WERI-Rb-1 (cell line): ENCODE results near the gene ATRN.

Source experiments
- DNase-seq: peaks from one replicate; pipeline ENCODE4 v3.0.0-alpha.2; 2020
- H3K27ac ChIP-seq: fragments of 250-450 bp; sonication (Bioruptor Pico); 2 replicates; pipeline ENCODE4 v1.5.1; 2020; ENCODE audit warnings: mild to moderate bottlenecking, moderate library complexity
- H3K27me3 ChIP-seq: fragments of 250-450 bp; sonication (Bioruptor Pico); 2 replicates; pipeline ENCODE4 v1.5.1; 2021; ENCODE audit warnings: mild to moderate bottlenecking, low read depth, moderate library complexity; ENCODE audit not compliant: insufficient read depth, severe bottlenecking
- H3K36me3 ChIP-seq: fragments of 250-450 bp; sonication (Bioruptor Pico); 2 replicates; pipeline ENCODE4 v1.5.1; 2020; ENCODE audit warnings: mild to moderate bottlenecking, moderate library complexity
- H3K4me3 ChIP-seq: 2 replicates; pipeline ENCODE4 v1.5.1; 2011; ENCODE audit warnings: low read depth, mild to moderate bottlenecking, control low read depth, low read length
- H3K9me3 ChIP-seq: fragments of 250-450 bp; sonication (Bioruptor Pico); 2 replicates; pipeline ENCODE4 v1.5.1; 2021; ENCODE audit warnings: mild to moderate bottlenecking, moderate library complexity; ENCODE audit not compliant: severe bottlenecking
- CTCF ChIP-seq: IDR thresholded peaks from 2 replicates; pipeline ENCODE4 v1.5.1; 2011; ENCODE audit warnings: low read depth, mild to moderate bottlenecking, control low read depth, inconsistent platforms, low read length

The ATRN gene

GRCh38 chr20:3539311-3540107, 68.7 kb downstream of the ATRN start:
- Histone ChIP-seq H3K9me3 (no peaks in the 10 kb centered on the region), H3K4me3 (no peak overlapping the region), H3K27me3 (no peaks in the 10 kb centered on the region), H3K27ac (no peak overlapping the region), H3K36me3 (no peaks in the 10 kb centered on the region)
- DNase-seq = no peak
- TF ChIP-seq CTCF = no peak

- Histone ChIP-seq H3K27ac (no peak overlapping the region), H3K36me3 (no peaks in the 10 kb centered on the region), H3K9me3 (no peaks in the 10 kb centered on the region), H3K4me3 (no peak overlapping the region), H3K27me3 (no peaks in the 10 kb centered on the region)
- TF ChIP-seq CTCF = no peak
- no peak for DNase-seq
These were observed 71.3 kb downstream of the ATRN start for GRCh38 chr20:3541887-3542721.

GRCh38 chr20:3543901-3544507, 73.2 kb downstream of the ATRN start:
- Histone ChIP-seq H3K27me3 (no peaks in the 10 kb centered on the region), H3K27ac (no peak overlapping the region), H3K9me3 (no peaks in the 10 kb centered on the region), H3K4me3 (no peak overlapping the region), H3K36me3 (no peaks in the 10 kb centered on the region)
- no peak for TF ChIP-seq CTCF
- no peak for DNase-seq

GRCh38 chr20:3545401-3545925, 74.6 kb downstream of the ATRN start:
- Histone ChIP-seq H3K27ac (no peak overlapping the region), H3K4me3 (no peak overlapping the region), H3K9me3 (no peaks in the 10 kb centered on the region), H3K27me3 (no peaks in the 10 kb centered on the region), H3K36me3 (no peaks in the 10 kb centered on the region)
- no peak for DNase-seq
- TF ChIP-seq CTCF = no peak

GRCh38 chr20:3547906-3548305, 77.1 kb downstream of the ATRN start:
- H3K9me3 ChIP-seq = no peaks in the 10 kb centered on the region
- no peaks in the 10 kb centered on the region; the same call in 1 of the 2 replicates for H3K36me3 ChIP-seq
- TF ChIP-seq CTCF = no peak
- no peak overlapping the region for H3K4me3 ChIP-seq
- H3K27me3 ChIP-seq = no peaks in the 10 kb centered on the region
- DNase-seq = no peak
- no peak overlapping the region for H3K27ac ChIP-seq
